EH (cell line): ENCODE measurements around the gene NKTR.

Experiments
- DNase-seq: peaks from one replicate; pipeline ENCODE4 v3.0.0-alpha.2; 2015; ENCODE audit warnings: low read depth

The NKTR gene

DNA sequence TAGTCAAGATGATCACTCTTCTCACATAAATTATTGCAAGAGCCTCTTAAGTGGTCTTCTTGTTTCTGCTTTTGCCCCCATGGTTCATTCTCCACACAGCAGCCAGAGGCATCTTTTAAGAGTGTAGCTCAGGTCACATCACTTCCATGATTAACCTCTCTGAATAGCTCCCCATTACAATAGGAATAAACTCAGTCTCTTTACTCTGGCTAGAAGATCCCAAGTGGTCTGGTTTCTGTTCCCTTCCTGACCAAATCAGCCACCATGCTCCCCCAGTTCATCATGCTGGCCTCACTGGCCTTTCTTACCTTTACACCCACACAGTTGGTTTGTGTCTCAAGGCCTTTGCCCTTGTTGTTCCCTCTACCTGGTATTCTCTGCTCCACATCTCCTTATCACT is 93.9 kb downstream of the NKTR start:
- DNase-seq: no peak

- no peak for DNase-seq
These were observed 96.1 kb downstream of the NKTR start for GRCh38 chr3:42696356-42697288.

- no peak for DNase-seq
These were observed 97.0 kb downstream of the NKTR start for GRCh38 chr3:42697289-42698051.
